ENCODE data around the gene RNF5. TPM values are rescaled to one million over a fixed set of nuclear protein-coding genes. Genes with fewer than 3 reads are reported as not detected.

The RNF5 gene
- total and polyA plus RNA-seq, 9 of the 15 experiments (the other 6 are each of a cell fraction or from before 2014, with no cell fraction given): 62.2 to 245 (median 129) TPM

- TF ChIP-seq, protein P1, sequence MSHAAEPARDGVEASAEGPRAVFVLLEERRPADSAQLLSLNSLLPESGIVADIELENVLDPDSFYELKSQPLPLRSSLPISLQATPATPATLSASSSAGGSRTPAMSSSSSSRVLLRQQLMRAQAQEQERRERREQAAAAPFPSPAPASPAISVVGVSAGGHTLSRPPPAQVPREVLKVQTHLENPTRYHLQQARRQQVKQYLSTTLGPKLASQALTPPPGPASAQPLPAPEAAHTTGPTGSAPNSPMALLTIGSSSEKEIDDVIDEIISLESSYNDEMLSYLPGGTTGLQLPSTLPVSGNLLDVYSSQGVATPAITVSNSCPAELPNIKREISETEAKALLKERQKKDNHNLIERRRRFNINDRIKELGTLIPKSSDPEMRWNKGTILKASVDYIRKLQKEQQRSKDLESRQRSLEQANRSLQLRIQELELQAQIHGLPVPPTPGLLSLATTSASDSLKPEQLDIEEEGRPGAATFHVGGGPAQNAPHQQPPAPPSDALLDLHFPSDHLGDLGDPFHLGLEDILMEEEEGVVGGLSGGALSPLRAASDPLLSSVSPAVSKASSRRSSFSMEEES (CRISPR knock-in tag; IDR thresholded peaks at IDR 0.05): peak; percentile 25; the same call in 1 of the 2 replicates
- TF ChIP-seq ZC3H8 (IDR thresholded peaks at IDR 0.05) (peak; percentile 89; the same call in 1 of the 2 replicates), ARID2 (IDR thresholded peaks at IDR 0.05) (peak; percentile 76), NFIC (IDR thresholded peaks at IDR 0.05) (no peak), GTF2E2 (tag; IDR thresholded peaks at IDR 0.05) (peak; percentile 83; the same call in 1 of the 2 replicates), KLF6 (CRISPR knock-in tag; IDR thresholded peaks at IDR 0.05; ENCODE audit: borderline replicate concordance) (0 out of 2 replicates have a peak, but pooled peaks have one; percentile 60), NR4A1 (CRISPR knock-in tag; IDR thresholded peaks at IDR 0.05) (peak; percentile 57; the same call in 1 of the 2 replicates), NR4A1 (tag; IDR thresholded peaks at IDR 0.05) (no peak), HLTF (IDR thresholded peaks at IDR 0.05) (peak; percentile 88; the same call in 1 of the 2 replicates), ZNF561 (CRISPR knock-in tag; conservative IDR thresholded peaks at IDR 0.05) (0 out of 2 replicates have a peak, but pooled peaks have one; percentile 32), ELF4 (CRISPR knock-in tag; IDR thresholded peaks at IDR 0.05) (peak; percentile 90), GTF3C2 (IDR thresholded peaks at IDR 0.05; ENCODE audit: borderline replicate concordance, extremely low read depth, insufficient read length) (no peak), RAD21 (CRISPR knock-in tag; conservative IDR thresholded peaks at IDR 0.05 in 1 of 2, IDR thresholded peaks at IDR 0.05 in 1 of 2) (peak in 1 of 2 experiments; percentile 26; a peak in 1 of 4 replicates), KDM1A (IDR thresholded peaks at IDR 0.05) (peak in 1 of 2 experiments; percentile 24; a peak in 3 of 4 replicates), EP300 (IDR thresholded peaks at IDR 0.05; ENCODE audit: low read length) (peak; percentile 34; the same call in 1 of the 2 replicates), ARID1B (IDR thresholded peaks at IDR 0.05) (peak; percentile 49), TCF15 (CRISPR knock-in tag; IDR thresholded peaks at IDR 0.05) (0 out of 2 replicates have a peak, but pooled peaks have one; percentile 19), UBTF (IDR thresholded peaks at IDR 0.05; ENCODE audit: borderline replicate concordance in 1 of 2, low read depth in 2 of 2, low read length in 2 of 2) (0 out of 4 replicates have a peak, but pooled peaks of 1 of the 2 experiments have one; percentile 45)
- TF ChIP-seq, protein P2, sequence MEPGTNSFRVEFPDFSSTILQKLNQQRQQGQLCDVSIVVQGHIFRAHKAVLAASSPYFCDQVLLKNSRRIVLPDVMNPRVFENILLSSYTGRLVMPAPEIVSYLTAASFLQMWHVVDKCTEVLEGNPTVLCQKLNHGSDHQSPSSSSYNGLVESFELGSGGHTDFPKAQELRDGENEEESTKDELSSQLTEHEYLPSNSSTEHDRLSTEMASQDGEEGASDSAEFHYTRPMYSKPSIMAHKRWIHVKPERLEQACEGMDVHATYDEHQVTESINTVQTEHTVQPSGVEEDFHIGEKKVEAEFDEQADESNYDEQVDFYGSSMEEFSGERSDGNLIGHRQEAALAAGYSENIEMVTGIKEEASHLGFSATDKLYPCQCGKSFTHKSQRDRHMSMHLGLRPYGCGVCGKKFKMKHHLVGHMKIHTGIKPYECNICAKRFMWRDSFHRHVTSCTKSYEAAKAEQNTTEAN (CRISPR knock-in tag; IDR thresholded peaks at IDR 0.05): no peak
Observed at GRCh38 chr6:32176476-32177182, 1.6 kb upstream of the RNF5 start (continued).

All from K562 (cell line).